ENCODE data around the gene PCDHA3.
"Not testable (repeated sequence)": the region's sequence is repeated elsewhere in the genome, so short reads cannot be mapped to it uniquely, and the experiment has no call there.

PCDHA3 gene

GRCh38 chr5:140791089-140791488 lies 9.8 kb upstream of the PCDHA3 start:
- no peak overlapping the region for H3K4me3 ChIP-seq (ENCODE audit: low read depth, low read length)
- no peak for TF ChIP-seq CTCF (IDR thresholded peaks at IDR 0.05; ENCODE audit: borderline replicate concordance, insufficient read depth, low read depth, low read length)

- no peak for TF ChIP-seq CTCF (IDR thresholded peaks at IDR 0.05; ENCODE audit: borderline replicate concordance, insufficient read depth, low read depth, low read length)
- H3K4me3 ChIP-seq (ENCODE audit: low read depth, low read length): no peak within 1 kb of the TSS
Measured at GRCh38 chr5:140794595-140795258, 6.1 kb upstream of the PCDHA3 start, which contains the start of gene PCDHA2. Gene PCDHA2, plus strand, starts transcription at chr5:140794852.

GRCh38 chr5:140795259-140795641 lies 5.6 kb upstream of the PCDHA3 start:
- TF ChIP-seq CTCF (IDR thresholded peaks at IDR 0.05; ENCODE audit: borderline replicate concordance, insufficient read depth, low read depth, low read length): no peak
- H3K4me3 ChIP-seq (ENCODE audit: low read depth, low read length): no peak overlapping the region

GRCh38 chr5:140796072-140796717 lies 4.7 kb upstream of the PCDHA3 start:
- H3K4me3 ChIP-seq (ENCODE audit: low read depth, low read length): not testable (repeated sequence)

- H3K4me3 ChIP-seq (ENCODE audit: low read depth, low read length): no peak overlapping the region
Measured at GRCh38 chr5:140796718-140797095, 4.2 kb upstream of the PCDHA3 start.

GRCh38 chr5:140801494-140801841 lies 611 bp downstream of the PCDHA3 start:
- no peak overlapping the region for H3K4me3 ChIP-seq (ENCODE audit: low read depth, low read length)
- TF ChIP-seq CTCF (IDR thresholded peaks at IDR 0.05; ENCODE audit: borderline replicate concordance, insufficient read depth, low read depth, low read length): no peak

More at GRCh38 chr5:140796718-140797095, 4.2 kb upstream of the PCDHA3 start:
- TF ChIP-seq CTCF (IDR thresholded peaks at IDR 0.05; ENCODE audit: borderline replicate concordance, insufficient read depth, low read depth, low read length): no peak

GRCh38 chr5:140802381-140802780 lies 1.5 kb downstream of the PCDHA3 start:
- not testable (repeated sequence) for H3K4me3 ChIP-seq (ENCODE audit: low read depth, low read length)

- TF ChIP-seq CTCF (IDR thresholded peaks at IDR 0.05; ENCODE audit: borderline replicate concordance, insufficient read depth, low read depth, low read length): no peak
- H3K4me3 ChIP-seq (ENCODE audit: low read depth, low read length): no peak overlapping the region
Measured at GRCh38 chr5:140802781-140803271, 2.0 kb downstream of the PCDHA3 start.

Measured in GM12875 (cell line).